GM18526 (cell line): ENCODE data around the gene USF1.

Experiments
- POLR2A ChIP-seq: IDR thresholded peaks from 3 replicates; pipeline ENCODE4 v1.6.1; 2011; ENCODE audit not compliant: insufficient read length; ENCODE audit errors: extremely low read depth

Gene USF1

DNA sequence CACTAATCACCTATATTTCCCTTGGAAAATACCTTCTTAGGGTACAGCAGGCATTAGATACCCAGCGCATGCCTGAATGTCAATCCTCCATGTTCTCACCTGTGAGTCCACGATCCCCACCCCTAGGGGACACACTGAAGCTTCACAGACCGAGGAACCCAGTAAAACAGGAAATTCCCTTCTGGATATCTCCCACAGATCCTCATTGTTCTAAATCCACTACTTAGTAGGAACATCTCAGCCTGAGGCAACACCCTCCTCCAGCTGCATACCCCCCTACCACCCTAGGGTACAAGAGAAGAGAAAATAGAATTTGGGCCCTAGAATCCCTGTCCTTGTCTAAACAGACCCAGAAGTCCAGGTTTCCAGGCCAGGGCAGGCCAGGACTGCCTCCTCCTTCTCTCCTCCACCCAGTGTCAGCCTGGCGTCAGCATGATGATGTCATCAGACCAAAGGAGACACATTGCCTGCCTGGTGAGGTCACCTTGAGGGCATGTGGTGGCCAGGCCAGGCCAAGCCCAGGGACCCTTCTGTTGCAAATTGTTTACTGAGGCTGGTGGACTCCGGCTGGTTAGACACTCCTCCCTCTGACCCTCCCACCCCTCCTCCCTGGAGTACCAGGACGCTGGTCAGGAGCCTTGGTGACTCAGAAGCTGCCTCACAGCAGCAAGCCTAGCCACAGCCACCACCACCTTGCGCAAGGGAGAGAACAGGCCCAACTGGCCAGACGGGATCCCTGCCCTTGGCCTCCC is 37.4 kb upstream of the USF1 start:
- TF ChIP-seq POLR2A: no peak

DNA sequence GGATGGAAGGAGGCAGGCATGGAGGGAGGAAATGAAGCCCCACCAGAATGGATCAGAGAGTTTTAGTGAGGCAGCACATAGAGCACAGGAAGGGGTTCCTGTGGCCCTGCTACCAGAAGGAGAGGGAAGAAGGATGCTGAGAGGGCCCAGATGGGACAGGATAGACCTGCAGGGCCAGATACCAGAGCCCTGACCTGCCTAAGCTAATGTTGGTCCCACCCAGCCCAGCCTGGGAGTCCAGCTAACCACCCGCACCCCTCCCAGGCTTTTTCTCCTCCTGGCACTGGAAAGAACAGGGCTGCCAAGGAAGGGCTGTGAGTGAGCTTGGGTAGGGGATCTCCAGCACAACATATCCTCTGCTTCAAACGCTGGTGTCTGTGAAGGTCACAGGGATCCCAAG is 36.7 kb upstream of the USF1 start:
- no peak for TF ChIP-seq POLR2A

DNA sequence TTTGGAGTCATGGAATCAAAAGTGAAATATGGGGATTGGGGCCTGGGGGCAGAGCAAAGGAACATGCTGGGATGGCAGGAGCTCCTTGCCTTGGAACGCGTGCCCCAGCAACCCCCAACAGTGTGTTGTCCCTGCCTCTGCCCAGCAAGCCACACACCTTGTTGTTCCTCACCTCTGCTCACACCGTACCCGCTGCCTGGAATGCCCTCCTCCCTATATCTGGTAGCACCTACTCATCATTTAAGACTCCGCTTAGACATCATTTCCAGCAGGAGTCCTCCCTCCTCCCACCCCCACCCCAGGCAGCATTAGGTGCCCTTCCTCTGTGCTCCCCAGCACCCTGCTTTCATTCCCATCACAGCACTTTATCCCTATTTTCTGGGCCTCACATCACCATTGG is 35.7 kb upstream of the USF1 start:
- no peak for TF ChIP-seq POLR2A

DNA sequence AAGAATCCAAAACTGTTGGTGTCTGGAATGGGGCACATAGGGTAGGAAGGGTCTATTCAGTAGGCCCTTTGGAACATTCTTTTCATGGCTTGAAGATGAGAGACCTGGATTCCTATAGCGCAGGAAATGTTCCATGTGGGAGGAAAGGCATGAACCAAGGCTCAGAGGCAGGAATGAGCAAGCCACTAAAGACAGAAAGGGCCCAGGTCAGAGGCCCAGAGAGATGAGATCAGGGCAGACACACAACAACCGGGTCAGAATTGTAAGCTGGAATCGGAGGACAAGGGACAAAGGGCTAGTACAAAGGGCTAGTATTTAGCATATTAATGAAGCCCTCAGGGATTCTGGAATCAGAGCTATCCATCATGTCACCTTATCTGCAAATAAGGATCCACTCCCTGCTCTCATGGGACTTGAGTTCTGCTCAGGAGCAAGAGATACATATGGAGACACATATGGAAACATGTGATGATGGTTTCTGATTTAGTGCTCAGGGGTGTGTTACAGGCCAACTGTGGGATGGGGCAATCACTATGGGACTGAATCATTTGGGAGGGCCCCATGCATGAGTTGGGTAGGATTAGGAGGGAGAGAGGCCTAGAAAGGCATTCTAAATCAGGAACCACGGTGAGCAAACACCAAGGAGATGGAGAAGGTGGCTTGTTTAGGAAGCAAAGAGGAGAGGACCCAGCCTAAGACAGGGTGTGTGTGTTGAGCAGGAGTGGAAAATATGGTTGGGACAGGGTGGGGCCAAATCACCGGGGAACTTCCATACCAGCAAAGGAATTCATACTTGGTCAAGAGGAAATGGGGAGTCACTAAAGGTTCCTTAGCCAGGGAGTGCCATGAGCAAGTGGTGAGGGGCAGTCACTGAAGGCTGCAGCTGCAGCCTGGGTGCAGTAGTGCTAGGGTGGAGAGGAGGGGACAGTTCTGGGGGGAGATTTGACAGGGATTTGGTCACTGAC is 34.9 kb upstream of the USF1 start:
- TF ChIP-seq POLR2A: no peak

DNA sequence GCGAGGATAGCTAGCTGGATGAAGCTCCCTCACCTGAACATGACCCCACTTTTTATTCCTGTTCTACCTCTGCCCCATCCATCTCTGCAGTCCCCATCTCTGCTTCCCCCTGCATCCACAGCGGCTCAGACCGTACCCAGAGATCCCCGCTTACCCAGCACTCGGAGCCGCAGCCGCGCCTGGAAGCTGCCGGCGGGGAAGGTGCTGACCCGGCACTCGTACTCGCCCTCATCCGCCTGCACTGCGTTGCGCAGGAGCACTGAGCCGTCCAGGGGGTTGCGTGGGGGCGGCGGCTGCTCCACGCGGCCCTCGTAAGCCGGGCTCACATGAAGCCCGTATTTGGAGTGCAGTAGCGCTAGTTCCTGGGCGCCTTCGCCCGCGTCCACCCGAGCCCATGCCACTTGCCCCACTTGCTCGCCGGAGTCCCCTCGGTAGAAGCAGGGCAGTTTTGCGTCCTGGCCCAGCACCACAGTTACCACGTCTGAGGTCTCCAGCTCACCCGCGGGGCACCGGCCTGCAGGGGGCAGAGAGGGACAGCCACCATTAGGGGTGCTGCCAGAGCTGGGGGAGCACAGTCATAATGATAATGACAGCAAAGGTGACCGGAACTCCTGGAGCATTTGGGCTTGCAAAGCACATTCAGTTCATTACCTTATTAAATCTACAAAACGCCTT is 33.8 kb upstream of the USF1 start:
- no peak for TF ChIP-seq POLR2A

DNA sequence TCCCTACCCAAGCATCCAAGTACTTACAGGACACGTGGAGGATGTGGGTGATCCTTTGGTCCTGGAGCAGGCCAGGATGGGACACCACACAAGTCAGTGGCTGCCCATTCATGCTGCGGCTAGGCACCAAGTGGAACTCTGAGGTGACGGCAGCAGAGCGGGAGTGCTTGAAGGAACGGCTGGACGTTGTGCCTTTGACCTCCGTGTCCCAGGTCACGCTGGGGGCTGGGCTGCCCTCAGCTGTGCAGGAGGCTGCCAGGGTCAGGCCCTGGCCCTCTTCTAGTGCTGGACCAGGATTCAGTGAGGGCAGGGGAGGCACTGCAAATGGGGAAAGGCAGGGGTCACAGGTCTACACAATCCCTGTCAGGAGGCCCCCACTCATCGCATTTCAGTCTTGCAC is 31.6 kb upstream of the USF1 start:
- TF ChIP-seq POLR2A: no peak

DNA sequence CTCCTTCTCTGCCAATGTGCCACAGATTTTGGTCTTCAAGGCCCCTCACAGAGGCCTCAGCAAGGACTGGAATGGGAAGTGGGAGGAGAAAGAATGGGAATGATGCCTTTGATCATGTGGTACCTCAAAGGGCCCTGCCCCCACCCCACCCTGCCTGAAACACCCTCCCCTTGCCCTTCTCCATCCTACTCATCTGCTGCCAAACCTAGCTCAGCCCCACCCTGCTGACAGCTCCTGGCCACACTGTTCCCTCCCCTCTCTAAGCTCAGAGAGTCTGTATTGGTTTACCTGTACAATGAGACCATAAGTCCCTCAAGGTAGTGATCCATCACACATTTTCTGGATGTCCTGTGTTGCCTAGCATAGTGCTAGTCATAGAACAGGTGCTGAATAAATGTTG is 30.6 kb upstream of the USF1 start:
- TF ChIP-seq POLR2A: no peak

DNA sequence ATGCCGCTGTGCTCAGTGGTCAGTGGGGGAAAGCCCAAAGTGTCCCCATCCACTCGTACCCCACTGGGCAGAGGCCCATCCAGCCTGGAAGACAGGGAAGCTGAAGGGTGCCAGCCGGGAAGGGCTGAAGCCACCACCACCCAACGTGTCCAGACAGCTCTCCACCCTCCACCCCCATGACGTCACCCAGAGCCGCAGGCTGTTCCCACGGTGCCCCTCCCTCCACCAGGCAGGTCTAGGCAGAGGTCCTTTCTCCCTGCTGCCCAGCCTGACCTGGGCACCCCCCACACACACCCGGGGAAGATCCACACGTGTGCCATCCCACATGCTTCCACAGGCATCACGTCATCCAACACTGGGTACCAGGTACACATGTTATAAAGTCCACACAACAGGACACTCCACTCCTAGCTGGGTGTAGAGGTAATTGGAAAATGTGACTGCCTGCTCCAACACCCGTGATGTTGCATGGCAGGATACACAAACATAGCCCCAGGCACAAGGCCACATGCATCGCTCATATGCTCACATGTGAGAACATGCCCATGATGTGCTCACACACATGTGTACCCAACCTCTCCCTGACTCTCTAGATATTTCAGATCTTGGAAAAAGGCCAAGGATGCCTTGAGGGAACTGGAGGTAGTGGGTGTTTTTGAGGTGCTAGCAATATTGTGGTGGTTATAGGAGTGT is 29.0 kb upstream of the USF1 start:
- no peak for TF ChIP-seq POLR2A

DNA sequence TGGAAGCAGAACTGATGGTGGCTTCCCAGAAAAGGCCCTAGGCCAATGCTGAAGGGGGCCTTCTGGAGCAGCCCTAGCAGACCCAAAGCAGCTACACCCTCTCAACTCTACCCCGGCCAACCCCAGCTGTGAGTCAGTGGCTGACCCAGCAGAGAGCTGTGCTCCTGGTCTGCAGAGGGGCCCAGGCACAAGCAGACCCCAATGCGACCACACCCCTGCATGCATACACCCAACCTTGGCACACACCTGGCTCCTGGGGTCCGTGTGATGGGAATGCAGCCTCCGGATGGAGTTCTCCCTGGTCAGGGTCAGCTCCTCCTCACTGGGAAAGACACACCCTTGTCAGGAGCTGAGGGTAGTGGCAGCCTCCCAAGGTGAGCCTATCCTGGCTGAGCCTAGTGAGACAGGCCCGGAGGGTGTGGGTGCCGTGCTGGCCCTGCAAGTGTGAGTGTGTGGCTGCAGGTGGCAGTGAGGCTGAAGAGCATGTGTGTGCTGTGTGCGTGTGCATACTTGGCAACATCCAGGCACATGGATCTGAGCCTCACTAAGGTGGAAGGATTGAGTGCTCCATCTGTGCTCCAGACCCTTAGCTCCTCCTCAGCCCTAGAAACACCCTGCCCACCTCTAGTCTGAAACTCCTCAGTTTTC is 27.8 kb upstream of the USF1 start:
- no peak for TF ChIP-seq POLR2A

DNA sequence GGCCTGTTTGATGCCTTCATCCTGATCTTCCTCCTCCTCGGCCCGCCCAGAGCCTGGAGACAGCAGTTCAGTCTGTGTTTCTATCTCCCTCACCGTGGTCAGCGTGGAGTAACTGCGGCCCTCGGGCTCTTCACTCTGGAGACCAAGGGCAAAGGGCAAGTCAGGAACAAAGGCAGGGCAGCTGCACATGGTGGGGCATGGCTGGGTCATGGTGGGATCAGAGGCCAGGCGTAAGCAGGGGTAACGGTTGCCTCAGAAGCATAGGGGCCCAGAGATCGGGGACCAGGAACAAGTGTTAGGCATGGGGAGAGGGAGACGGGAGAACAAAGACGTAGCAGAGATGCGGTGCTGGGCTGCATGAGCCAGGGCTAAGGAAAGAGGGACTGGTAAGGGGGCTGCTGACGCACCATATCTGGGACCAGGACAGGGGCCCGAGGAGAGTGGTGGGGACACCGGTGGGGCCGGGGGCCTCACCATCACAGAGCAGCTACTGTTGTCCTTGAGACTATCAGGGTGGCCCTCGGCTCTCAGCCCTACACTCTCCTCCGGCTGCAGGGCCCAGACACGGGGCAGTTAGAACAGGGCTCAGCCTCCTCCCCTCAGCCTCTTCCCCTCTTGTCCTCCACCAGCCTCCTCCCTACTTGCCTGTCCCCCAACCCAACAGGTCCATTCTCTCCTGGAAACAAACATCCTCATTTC is 27.1 kb upstream of the USF1 start:
- TF ChIP-seq POLR2A: no peak

DNA sequence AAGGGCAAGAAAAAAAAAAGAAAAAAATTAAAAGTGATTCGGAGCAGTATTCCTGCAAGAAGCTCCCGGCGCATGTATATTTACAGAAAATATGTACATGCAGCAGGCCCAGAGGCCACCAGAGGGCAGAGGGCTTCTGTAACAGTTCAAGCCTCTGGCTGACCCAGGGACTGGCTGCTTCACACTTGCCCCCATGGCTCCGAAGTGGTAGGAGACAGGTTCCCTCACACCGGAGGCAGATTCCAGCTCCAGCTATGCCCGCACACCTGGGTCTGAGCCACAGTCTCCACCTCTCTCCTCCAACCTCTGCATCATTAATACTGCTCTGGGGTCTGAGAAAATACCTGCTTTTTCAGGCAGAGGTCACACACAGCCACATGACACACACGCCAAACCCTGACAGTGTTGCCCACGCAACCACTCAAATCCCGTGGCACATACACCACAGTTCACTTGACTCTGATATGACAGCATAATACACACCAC is 26.2 kb upstream of the USF1 start:
- no peak for TF ChIP-seq POLR2A

DNA sequence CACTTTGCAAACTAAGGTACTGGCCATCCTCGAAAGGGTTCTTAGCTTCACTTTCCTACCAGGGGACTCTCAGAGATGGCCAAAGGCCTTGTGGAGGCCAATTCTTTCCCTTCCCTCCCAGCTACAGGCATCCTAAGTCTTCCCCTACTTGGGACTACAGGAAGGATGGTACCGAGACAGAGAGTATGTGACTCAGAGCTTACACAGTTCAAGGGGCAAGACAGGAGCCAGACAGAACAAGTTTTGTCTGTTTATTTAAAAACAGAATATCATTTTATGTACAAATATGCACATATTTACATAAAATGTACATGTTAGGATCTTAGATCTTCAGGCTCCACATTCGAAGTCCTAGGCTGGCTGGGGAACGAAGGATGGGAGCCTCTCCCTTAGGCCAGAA is 25.0 kb upstream of the USF1 start:
- no peak for TF ChIP-seq POLR2A

DNA sequence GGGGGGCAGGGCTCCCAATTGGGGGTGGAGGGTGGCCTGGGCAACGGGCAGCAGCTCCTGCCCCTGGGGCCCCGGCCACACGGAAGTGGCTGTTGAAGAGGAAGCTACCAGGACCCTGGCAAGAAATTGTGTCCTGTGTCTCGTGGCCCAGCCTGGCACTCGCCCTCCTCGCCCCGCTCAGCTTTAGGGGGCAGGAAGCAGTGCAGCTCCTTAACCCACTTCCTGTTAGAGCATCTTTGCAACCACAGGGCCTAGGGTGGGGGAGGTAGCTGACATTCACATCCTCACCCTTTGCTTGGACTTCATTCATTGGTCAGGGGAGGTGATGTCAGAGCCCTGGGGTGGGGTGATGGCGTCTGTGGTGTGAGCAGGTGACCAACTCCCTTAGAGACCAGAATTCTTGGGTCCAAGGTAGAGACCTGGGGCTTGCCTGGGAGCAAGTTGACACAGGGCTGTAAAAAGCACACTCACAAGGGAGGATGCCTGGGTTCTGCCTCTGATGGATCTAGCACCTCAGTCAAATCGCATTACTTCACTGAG is 24.0 kb upstream of the USF1 start, which contains the start of gene ARHGAP30:
ARHGAP30 (minus strand) TSS at position 161 of the 540 bp plus-strand sequence. CDS start 267 bp downstream, outside the sequence.
- TF ChIP-seq POLR2A: peak; percentile 87
